HL-60 (cell line): Measurements from ENCODE around the gene MAGI2.
"Not testable (repeated sequence)": the region's sequence is repeated elsewhere in the genome, so short reads cannot be mapped to it uniquely, and the experiment has no call there.

Experiments used
- POLR2AphosphoS5 ChIP-seq: IDR thresholded peaks from 2 replicates; pipeline ENCODE4 v1.6.1; 2012; ENCODE audit warnings: low read depth
- TF ChIP-seq, protein P1 (sequence below): IDR thresholded peaks from one replicate; pipeline ENCODE4 v1.5.1; 2011; ENCODE audit warnings: low read length, control low read depth, inconsistent platforms; ENCODE audit not compliant: insufficient read depth
- TF ChIP-seq, protein P2 (sequence below): IDR thresholded peaks from 2 replicates; pipeline ENCODE4 v1.6.1; 2012; ENCODE audit warnings: low read depth; ENCODE audit not compliant: insufficient replicate concordance

DNA sequence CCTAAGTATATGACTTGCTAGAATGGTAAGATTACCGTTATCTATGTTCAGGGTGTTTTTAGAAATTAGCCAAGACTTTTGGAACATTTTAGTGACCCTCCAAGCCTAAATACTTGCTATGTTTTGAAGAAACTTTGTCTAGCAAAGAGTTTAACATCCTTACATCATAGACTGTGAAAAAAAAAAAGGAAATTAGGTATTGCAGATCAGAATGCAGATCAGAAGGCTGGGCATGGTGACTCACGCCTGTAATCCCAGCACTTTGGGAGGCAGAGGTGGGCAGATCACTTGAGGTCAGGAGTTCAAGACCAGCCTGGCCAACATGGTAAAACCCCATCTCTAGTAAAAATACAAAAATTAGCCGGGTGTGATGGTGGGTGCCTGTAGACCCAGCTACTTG, 10.7 kb downstream of the MAGI2 start:
- TF ChIP-seq, protein P1, sequence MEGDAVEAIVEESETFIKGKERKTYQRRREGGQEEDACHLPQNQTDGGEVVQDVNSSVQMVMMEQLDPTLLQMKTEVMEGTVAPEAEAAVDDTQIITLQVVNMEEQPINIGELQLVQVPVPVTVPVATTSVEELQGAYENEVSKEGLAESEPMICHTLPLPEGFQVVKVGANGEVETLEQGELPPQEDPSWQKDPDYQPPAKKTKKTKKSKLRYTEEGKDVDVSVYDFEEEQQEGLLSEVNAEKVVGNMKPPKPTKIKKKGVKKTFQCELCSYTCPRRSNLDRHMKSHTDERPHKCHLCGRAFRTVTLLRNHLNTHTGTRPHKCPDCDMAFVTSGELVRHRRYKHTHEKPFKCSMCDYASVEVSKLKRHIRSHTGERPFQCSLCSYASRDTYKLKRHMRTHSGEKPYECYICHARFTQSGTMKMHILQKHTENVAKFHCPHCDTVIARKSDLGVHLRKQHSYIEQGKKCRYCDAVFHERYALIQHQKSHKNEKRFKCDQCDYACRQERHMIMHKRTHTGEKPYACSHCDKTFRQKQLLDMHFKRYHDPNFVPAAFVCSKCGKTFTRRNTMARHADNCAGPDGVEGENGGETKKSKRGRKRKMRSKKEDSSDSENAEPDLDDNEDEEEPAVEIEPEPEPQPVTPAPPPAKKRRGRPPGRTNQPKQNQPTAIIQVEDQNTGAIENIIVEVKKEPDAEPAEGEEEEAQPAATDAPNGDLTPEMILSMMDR: not testable (repeated sequence)
- not testable (repeated sequence) for TF ChIP-seq POLR2AphosphoS5
- TF ChIP-seq, protein P2, sequence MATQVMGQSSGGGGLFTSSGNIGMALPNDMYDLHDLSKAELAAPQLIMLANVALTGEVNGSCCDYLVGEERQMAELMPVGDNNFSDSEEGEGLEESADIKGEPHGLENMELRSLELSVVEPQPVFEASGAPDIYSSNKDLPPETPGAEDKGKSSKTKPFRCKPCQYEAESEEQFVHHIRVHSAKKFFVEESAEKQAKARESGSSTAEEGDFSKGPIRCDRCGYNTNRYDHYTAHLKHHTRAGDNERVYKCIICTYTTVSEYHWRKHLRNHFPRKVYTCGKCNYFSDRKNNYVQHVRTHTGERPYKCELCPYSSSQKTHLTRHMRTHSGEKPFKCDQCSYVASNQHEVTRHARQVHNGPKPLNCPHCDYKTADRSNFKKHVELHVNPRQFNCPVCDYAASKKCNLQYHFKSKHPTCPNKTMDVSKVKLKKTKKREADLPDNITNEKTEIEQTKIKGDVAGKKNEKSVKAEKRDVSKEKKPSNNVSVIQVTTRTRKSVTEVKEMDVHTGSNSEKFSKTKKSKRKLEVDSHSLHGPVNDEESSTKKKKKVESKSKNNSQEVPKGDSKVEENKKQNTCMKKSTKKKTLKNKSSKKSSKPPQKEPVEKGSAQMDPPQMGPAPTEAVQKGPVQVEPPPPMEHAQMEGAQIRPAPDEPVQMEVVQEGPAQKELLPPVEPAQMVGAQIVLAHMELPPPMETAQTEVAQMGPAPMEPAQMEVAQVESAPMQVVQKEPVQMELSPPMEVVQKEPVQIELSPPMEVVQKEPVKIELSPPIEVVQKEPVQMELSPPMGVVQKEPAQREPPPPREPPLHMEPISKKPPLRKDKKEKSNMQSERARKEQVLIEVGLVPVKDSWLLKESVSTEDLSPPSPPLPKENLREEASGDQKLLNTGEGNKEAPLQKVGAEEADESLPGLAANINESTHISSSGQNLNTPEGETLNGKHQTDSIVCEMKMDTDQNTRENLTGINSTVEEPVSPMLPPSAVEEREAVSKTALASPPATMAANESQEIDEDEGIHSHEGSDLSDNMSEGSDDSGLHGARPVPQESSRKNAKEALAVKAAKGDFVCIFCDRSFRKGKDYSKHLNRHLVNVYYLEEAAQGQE: not testable (repeated sequence)
